GM12878 (cell line): Measurements from ENCODE around the gene ZNF507. TPM values are rescaled to one million over a fixed set of nuclear protein-coding genes. Genes with fewer than 3 reads are reported as not detected.

ENCODE experiments used
- ATAC-seq: fragments of 200-7000 bp; cut with Tn5 transposase; 3 replicates; pipeline ENCODE4 v1.9.1; 2020; ENCODE audit warnings: mild to moderate bottlenecking, moderate library complexity
- BruUV-seq: library from RNA; stranded (reverse); fragments of 400-500 nt; replicated peaks from 2 replicates; lab custom pipeline; 2021; lab: Mats Ljungman, UMichigan
- CTCF ChIA-PET: fragments of 300-600 bp; sonication (Branson Sonifier 250); formaldehyde crosslinking; extraction: SDS; loops from one replicate; lab custom pipeline; 2021; ENCODE audit warnings: inconsistent platforms; lab: Yijun Ruan, JAX
- POLR2A ChIA-PET: fragments of 350-600 bp; formaldehyde crosslinking; extraction: SDS; loops from one replicate; lab custom pipeline; 2021; ENCODE audit warnings: inconsistent platforms; lab: Charles Lee
- RAD21 ChIA-PET: fragments of 300-600 bp; sonication (Branson Sonifier 250); formaldehyde crosslinking; loops from one replicate; lab custom pipeline; 2023; ENCODE audit warnings: antibody characterized with exemption; ENCODE audit not compliant: unreplicated experiment; lab: Charles Lee
- SMC1A ChIA-PET: fragments of 300-600 bp; sonication (Branson Sonifier 250); formaldehyde crosslinking; loops from one replicate; lab custom pipeline; 2023; ENCODE audit not compliant: unreplicated experiment, uncharacterized antibody; lab: Charles Lee
- DNase-seq: peaks from one replicate; pipeline ENCODE4 v3.0.0-alpha.2; 2011; ENCODE audit warnings: low read depth, low spot score
- FAIRE-seq: peaks from 3 replicates; lab custom pipeline; 2011; peaks lifted over from hg19 to GRCh38; lab: Jason Lieb, UNC
- H2AFZ ChIP-seq: 2 replicates; pipeline ENCODE4 v1.6.0; 2011; ENCODE audit warnings: low read depth, low read length, control low read depth; ENCODE audit not compliant: control insufficient read depth
- H3K27ac ChIP-seq: 2 replicates; pipeline ENCODE4 v1.5.1; 2011; ENCODE audit warnings: control low read depth; ENCODE audit not compliant: control insufficient read depth, insufficient read depth
- H3K27me3 ChIP-seq, 2 experiments: replicated peaks in 1 of 2; 2 replicates each; pipeline versions ENCODE4 v1.6.0 to v1.6.1; 2011; ENCODE audit warnings: low read length in 1 of 2; ENCODE audit not compliant: control insufficient read depth in 2 of 2, insufficient read depth in 2 of 2
- H3K36me3 ChIP-seq, 2 experiments: 2 replicates each; pipeline ENCODE4 v1.5.1; 2011; ENCODE audit warnings: low read length in 1 of 2; ENCODE audit not compliant: control insufficient read depth in 2 of 2, insufficient read depth in 2 of 2
- H3K4me1 ChIP-seq: 2 replicates; pipeline ENCODE4 v1.6.1; 2011; ENCODE audit warnings: mild to moderate bottlenecking, low read length, moderate library complexity, mixed read lengths; ENCODE audit not compliant: control insufficient read depth, insufficient read depth
- H3K4me2 ChIP-seq: 2 replicates; pipeline ENCODE4 v1.6.0; 2011; ENCODE audit warnings: control low read depth; ENCODE audit not compliant: control insufficient read depth, insufficient read depth
- H3K4me3 ChIP-seq: fragments of 200-600 bp; sonication (generic); 2 replicates; pipeline ENCODE4 v1.5.1; 2016
- H3K79me2 ChIP-seq: 2 replicates; pipeline ENCODE4 v1.6.0; 2011; ENCODE audit warnings: low read length; ENCODE audit not compliant: control insufficient read depth, insufficient read depth
- H3K9ac ChIP-seq: 2 replicates; pipeline ENCODE4 v1.8.0; 2011; ENCODE audit warnings: low read length, control low read depth, mixed read lengths; ENCODE audit not compliant: control insufficient read depth, insufficient read depth
- H3K9me3 ChIP-seq: replicated peaks from 3 replicates; pipeline ENCODE4 v1.5.1; 2011; ENCODE audit warnings: mild to moderate bottlenecking, low read length; ENCODE audit not compliant: control insufficient read depth, insufficient read depth
- H4K20me1 ChIP-seq: 2 replicates; pipeline ENCODE4 v1.6.0; 2011; ENCODE audit not compliant: control insufficient read depth, insufficient read depth
- BCLAF1 ChIP-seq: fragments of 450-650 bp; IDR thresholded peaks from 2 replicates; pipeline ENCODE4 v1.6.1; 2017; ENCODE audit warnings: antibody characterized with exemption, mild to moderate bottlenecking, moderate library complexity
- EED ChIP-seq: sonication (generic); IDR thresholded peaks from 2 replicates; pipeline ENCODE4 v1.6.1; 2016; ENCODE audit warnings: antibody characterized with exemption, low read depth
- SREBF2 ChIP-seq: IDR thresholded peaks from 2 replicates; pipeline ENCODE4 v1.6.1; 2012; ENCODE audit warnings: mild to moderate bottlenecking, low read length
- TBL1XR1 ChIP-seq: IDR thresholded peaks from 2 replicates; pipeline ENCODE4 v1.6.1; 2012; ENCODE audit warnings: low read depth, low read length, improper control_type of control experiment
- ZBTB40 ChIP-seq: fragments of 450-650 bp; IDR thresholded peaks from 2 replicates; pipeline ENCODE4 v1.6.1; 2016; ENCODE audit warnings: mild to moderate bottlenecking, moderate library complexity, borderline replicate concordance
- WGBS: methylation state at CpG from one replicate; pipeline ENCODE4 v1.1.6; 2016; ENCODE audit warnings: low lambda C conversion rate; ENCODE audit not compliant: insufficient replicate concordance, insufficient coverage; ENCODE audit errors: missing lambda C conversion rate; 5-methylcytosine and 5-hydroxymethylcytosine counted together
- in situ Hi-C: fragments of 300-500 bp; cut with MboI; formaldehyde crosslinking; loops from 9 replicates; pipeline ENCODE4 v1.14.3; 2018; ENCODE audit warnings: mixed read lengths
- intact Hi-C: fragments of 100-400 bp; cut with micrococcal nuclease; formaldehyde crosslinking; loops from one replicate; pipeline ENCODE4 v1.14.2; 2022; ENCODE audit not compliant: unreplicated experiment
- polyA plus RNA-seq, 11 experiments: library from polyadenylated mRNA; depleted of rRNA in 4 of 11; unstranded in 6 of 11; stranded (reverse) in 5 of 11; fragments of >200 nt; fragmentation: Nextera tagmentation in 4 of 11; fragmentation: Illumina TruSeq in 1 of 11; extraction: Ambion mirVana in 4 of 11; extraction: Trizol in 1 of 11; gene quantifications; 1 replicate in 1 of 11; 2 replicates in 10 of 11; pipeline versions ENCODE4 v1.2.1 to v1.2.3, GENCODE V29; 2011 to 2016; ENCODE audit warnings: inconsistent platforms in 2 of 11, missing spikeins in 2 of 11, low read depth in 1 of 11
- total RNA-seq, 4 experiments: library from RNA; depleted of rRNA in 3 of 4; stranded (reverse); fragments of >200 nt in 3 of 4; fragmentation: Illumina TruSeq in 1 of 4; extraction: Trizol in 1 of 4; gene quantifications; 2 replicates each; pipeline versions ENCODE4 v1.2.1 to v1.2.3, GENCODE V29; 2013 to 2021
- TF ChIP-seq, protein P1 (sequence below): fragments of 450-650 bp; IDR thresholded peaks from 2 replicates; pipeline ENCODE4 v1.6.1; 2016; ENCODE audit warnings: mild to moderate bottlenecking

Gene ZNF507
- total and polyA plus RNA-seq, 10 of the 15 experiments (the other 5 are each of a cell fraction or from before 2014, with no cell fraction given), result 2.3 to 18.4 (median 10.1) TPM

- no peak for TF ChIP-seq SREBF2
- TF ChIP-seq BCLAF1, result no peak
- TF ChIP-seq, all 136 proteins: peak for 56
Observed at GRCh38 chr19:32405431-32406160, 60.2 kb downstream of the ZNF507 start, which contains the start of gene DPY19L3 (continued).

GRCh38 chr19:32406161-32407003, 61.0 kb downstream of the ZNF507 start:
- BruUV-seq, result no TSS peak
- H2AFZ ChIP-seq, result peak overlapping the region; percentile 87

More at GRCh38 chr19:32406161-32407003, 61.0 kb downstream of the ZNF507 start:
- ChIA-PET SMC1A (no interaction called here), CTCF (no interaction called here), POLR2A (interaction anchor here (1.6 kb wide), 1 partner anchor 12 kb away, joined by 3 read pairs; no protein-coding TSS in a partner anchor), RAD21 (interaction anchor here (1.2 kb wide), 1 partner anchor 53 kb away, joined by 3 read pairs; no protein-coding TSS in a partner anchor)
- Histone ChIP-seq H3K4me2 (peak overlapping the region; percentile 43), H3K4me1 (peaks cover 12% of the 10 kb centered on the region), H3K36me3 (0 out of 4 replicates have a peak, but pooled peaks cover 0 to 8% of the 10 kb centered on the region in 2 experiments), H3K79me2 (peaks cover 21% of the 10 kb centered on the region), H3K27ac (peak overlapping the region; percentile 97), H3K4me3 (peak overlapping the region; percentile 97), H3K9me3 (no peaks in the 10 kb centered on the region; the same call in 2 of the 3 replicates), H4K20me1 (no peaks in the 10 kb centered on the region), H3K27me3 (no peaks in the 10 kb centered on the region), H3K9ac (peak overlapping the region; percentile 99)
- TF ChIP-seq EED, result 0 out of 2 replicates have a peak, but pooled peaks have one; percentile 3
- TF ChIP-seq, protein P1, sequence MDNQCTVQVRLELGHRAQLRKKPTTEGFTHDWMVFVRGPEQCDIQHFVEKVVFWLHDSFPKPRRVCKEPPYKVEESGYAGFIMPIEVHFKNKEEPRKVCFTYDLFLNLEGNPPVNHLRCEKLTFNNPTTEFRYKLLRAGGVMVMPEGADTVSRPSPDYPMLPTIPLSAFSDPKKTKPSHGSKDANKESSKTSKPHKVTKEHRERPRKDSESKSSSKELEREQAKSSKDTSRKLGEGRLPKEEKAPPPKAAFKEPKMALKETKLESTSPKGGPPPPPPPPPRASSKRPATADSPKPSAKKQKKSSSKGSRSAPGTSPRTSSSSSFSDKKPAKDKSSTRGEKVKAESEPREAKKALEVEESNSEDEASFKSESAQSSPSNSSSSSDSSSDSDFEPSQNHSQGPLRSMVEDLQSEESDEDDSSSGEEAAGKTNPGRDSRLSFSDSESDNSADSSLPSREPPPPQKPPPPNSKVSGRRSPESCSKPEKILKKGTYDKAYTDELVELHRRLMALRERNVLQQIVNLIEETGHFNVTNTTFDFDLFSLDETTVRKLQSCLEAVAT, result 0 out of 2 replicates have a peak, but pooled peaks have one; percentile 22
- 0 out of 2 replicates have a peak, but pooled peaks have one; percentile 19 for TF ChIP-seq ZBTB40
- TF ChIP-seq TBL1XR1, result no peak
- DNase-seq (no peak), ATAC-seq (no peak), FAIRE-seq (no peak)
- WGBS, result 17% methylated on average over 30 of the region's 33 CpGs
- in situ Hi-C loops (loop anchor here (10.0 kb wide), 1 partner anchor 178 kb away; the partner anchor contains the start of gene PDCD5), intact Hi-C loops (loop anchor here (5.0 kb wide), 2 partner anchors 59 to 176 kb away; partner anchors contain the start of genes PDCD5 and ZNF507)
